Uterus (tissue), 2 donors: ENCODE measurements around the gene PAX2.

Experiments used
- CTCF ChIP-seq, 4 experiments: fragments of 200-600 bp in 2 of 4; fragments of 450-650 bp in 2 of 4; sonication (generic) in 2 of 4; IDR thresholded peaks; one replicate each; pipeline ENCODE4 v1.5.1; 2016 to 2019; ENCODE audit warnings: antibody characterized with exemption in 4 of 4, mild to moderate bottlenecking in 2 of 4, moderate library complexity in 1 of 4
- POLR2A ChIP-seq, 2 donors: fragments of 450-650 bp; IDR thresholded peaks; one replicate each; pipeline ENCODE4 v1.6.1; 2016; ENCODE audit warnings: antibody characterized with exemption in 2 of 2, mild to moderate bottlenecking in 1 of 2, moderate library complexity in 1 of 2

GRCh38 chr10:100774223-100774622, 28.8 kb downstream of the PAX2 start:
- TF ChIP-seq CTCF (IDR thresholded peaks at IDR 0.05), result no peak
- no peak for TF ChIP-seq POLR2A (IDR thresholded peaks at IDR 0.05)
